Omental fat pad (tissue), 4 donors: ENCODE results near the gene SLC16A5. TPM values are rescaled to one million over a fixed set of nuclear protein-coding genes. Genes with fewer than 3 reads are reported as not detected.

Experiments
- ATAC-seq: fragments of 150-250 bp; one replicate; pipeline ENCODE4 v1.9.1; 2016; ENCODE audit warnings: mild to moderate bottlenecking, moderate library complexity; ENCODE audit not compliant: low FRiP score
- DNase-seq: peaks from one replicate; pipeline ENCODE4 v3.0.0-alpha.2; 2019; ENCODE audit warnings: low spot score
- total RNA-seq, 4 donors: library from RNA; depleted of rRNA; stranded (reverse); fragments of >200 nt; gene quantifications; one replicate each; pipeline ENCODE4 v1.1.0, GENCODE V29; 2016
- TF ChIP-seq, protein P1 (sequence below), 3 donors: fragments of 450-650 bp; IDR thresholded peaks; one replicate each; pipeline ENCODE4 v1.5.1; 2016 to 2017; ENCODE audit warnings: antibody characterized with exemption in 3 of 3, mild to moderate bottlenecking in 3 of 3, moderate library complexity in 2 of 3

SLC16A5 gene
- total RNA-seq, 4 donors from 2014 or later, result 12.0 to 22.7 (median 16.4) TPM

DNA sequence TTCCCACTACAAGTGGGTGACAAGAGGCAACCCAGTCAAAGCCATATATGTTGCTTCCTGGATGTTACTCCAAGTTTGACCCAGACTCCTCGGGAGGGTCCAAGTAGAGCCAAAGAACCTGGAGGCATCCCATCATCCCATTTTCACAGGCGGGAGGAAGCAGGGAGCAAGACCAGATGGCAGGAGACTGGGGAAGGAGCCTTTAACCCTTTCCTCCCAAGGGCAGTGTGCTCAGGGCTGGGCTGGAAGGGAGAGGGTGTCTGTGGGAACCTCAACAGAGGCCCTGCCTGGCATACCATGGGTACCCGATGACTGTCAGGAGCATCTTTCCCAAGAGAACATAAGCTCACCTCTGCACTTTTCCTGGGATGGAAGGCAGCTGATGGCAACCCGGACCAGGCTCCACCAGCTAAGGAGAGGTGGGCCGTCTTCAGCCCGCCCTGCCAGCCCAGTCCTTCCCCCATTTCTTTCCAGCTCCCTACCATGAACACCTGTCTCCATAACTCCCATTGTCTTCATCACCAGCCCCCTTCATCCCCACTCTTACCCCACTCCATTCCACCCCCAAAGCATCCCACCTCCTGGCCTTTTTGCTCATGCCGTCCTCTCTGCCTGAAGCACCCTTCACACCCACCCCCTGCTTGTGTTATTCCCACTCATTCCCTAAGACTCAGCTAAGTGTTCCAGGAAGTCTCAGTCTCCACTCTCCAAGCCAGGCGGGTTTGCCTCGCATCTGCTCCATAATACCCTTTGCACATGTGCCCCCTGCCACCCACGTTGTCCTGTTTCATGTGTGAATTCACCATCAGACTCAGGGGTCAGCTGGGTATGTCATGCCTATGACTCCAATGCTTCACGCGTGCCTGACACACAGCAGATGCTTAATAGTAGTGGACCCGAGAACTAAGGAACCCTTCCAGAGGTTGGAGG lies 5.9 kb upstream of the SLC16A5 start:
- TF ChIP-seq, protein P1, sequence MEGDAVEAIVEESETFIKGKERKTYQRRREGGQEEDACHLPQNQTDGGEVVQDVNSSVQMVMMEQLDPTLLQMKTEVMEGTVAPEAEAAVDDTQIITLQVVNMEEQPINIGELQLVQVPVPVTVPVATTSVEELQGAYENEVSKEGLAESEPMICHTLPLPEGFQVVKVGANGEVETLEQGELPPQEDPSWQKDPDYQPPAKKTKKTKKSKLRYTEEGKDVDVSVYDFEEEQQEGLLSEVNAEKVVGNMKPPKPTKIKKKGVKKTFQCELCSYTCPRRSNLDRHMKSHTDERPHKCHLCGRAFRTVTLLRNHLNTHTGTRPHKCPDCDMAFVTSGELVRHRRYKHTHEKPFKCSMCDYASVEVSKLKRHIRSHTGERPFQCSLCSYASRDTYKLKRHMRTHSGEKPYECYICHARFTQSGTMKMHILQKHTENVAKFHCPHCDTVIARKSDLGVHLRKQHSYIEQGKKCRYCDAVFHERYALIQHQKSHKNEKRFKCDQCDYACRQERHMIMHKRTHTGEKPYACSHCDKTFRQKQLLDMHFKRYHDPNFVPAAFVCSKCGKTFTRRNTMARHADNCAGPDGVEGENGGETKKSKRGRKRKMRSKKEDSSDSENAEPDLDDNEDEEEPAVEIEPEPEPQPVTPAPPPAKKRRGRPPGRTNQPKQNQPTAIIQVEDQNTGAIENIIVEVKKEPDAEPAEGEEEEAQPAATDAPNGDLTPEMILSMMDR (IDR thresholded peaks at IDR 0.05), result no peak
- DNase-seq (no peak), ATAC-seq (no peak)

DNA sequence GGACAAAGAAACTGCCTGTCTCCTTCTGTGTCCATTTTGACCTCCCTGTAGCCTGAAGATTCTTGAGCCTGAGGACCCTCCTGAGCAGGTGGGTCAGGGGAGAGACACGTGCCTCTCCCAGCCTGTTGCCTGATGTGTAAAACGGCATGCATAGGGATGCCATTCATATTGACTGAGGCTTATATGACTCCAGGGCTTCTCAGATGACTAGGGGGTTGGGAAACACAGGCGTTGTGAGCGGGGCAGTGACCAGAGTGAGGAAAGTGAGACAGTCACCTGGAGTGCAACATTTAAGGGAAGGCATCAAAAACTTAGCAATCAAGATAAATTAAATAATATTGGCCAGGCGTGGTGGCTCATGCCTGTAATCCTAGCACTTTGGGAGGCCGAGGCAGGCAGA lies 5.1 kb upstream of the SLC16A5 start:
- ATAC-seq (no peak), DNase-seq (no peak)
- TF ChIP-seq, protein P1 (IDR thresholded peaks at IDR 0.05), result no peak

DNA sequence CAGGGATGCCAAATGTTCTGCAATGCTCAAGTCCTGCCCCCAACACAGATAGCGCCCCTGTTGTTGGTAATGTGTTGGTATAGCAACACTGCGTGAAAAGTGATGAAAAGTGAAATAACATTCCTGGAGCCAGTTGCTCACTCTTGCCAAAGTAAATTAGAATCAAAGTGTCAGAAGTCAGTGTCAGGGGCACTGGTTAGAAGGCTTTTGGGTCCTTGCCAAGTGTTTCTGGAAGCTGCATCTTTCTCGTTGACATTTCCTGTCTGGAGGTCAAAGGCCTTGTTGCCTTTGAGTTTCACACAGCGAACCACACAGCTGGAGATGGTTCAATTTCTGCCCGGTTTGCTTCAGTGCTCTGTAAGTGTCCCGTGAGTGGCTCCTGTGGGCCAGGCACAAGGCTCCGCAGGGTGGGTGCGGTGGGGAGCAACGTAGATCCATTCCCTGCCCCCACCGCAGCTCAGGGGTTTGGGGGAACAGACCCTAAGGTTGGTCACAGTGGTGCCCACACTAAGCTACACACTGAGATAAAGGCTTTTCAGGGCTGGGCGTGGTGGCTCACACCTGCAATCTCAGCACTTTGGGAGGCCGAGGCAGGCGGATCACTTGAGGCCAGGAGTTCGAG lies 3.6 kb upstream of the SLC16A5 start:
- ATAC-seq, result no peak
- no peak for DNase-seq
- TF ChIP-seq, protein P1 (IDR thresholded peaks at IDR 0.05), result no peak

DNA sequence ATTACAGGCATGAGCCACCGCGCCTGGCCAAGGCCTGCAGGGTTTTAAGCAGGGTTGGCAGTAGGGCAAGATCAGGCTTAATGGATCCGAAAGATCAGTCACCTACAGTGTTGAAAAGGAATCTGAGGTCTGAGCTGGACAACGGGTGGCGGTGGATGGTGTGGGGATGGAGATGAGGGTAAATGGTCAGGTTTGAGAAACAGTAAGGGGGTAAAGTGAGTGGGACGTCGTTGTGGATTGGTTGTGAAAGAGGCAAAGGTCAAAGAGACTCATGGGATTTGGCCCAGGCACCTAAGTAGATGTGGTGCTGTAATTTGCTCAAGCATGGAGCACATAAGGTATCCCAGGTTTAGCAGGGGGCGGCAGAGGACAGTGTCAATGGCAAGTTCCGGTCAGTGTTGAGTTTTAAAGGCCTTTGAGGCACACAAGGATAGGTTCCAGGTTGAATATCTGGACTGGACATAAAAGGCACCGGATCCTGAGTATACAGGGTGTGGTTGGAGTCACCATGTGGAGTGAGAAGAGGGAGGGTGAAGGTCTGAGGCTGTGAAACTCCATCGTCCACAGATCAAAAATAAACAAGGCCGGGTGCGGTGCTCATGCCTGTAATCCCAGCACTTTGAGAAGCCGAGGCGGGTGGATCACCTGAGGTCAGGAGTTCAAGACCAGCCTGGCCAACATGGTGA lies 1.1 kb upstream of the SLC16A5 start:
- DNase-seq (no peak), ATAC-seq (no peak)
- TF ChIP-seq, protein P1 (IDR thresholded peaks at IDR 0.05), result no peak

DNA sequence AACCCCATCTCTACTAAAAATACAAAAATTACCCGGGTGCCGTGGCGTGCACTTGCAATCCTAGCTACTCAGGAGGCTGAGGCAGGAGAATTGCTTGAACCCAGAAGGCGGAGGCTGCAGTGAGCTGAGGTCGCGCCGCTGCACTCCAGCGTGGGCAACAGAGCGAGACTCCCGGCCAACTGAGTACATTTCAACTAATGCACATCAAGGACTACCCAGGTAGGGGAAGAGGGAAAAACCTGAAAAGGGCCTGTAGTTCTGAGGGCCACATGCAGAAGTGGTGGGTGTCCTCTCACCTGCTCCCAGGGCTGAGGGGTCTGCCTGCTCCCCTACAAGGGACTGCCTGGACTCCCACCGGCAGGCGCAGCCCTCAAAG lies 584 bp upstream of the SLC16A5 start:
- DNase-seq, result no peak
- TF ChIP-seq, protein P1 (IDR thresholded peaks at IDR 0.05), result no peak
- no peak for ATAC-seq

DNA sequence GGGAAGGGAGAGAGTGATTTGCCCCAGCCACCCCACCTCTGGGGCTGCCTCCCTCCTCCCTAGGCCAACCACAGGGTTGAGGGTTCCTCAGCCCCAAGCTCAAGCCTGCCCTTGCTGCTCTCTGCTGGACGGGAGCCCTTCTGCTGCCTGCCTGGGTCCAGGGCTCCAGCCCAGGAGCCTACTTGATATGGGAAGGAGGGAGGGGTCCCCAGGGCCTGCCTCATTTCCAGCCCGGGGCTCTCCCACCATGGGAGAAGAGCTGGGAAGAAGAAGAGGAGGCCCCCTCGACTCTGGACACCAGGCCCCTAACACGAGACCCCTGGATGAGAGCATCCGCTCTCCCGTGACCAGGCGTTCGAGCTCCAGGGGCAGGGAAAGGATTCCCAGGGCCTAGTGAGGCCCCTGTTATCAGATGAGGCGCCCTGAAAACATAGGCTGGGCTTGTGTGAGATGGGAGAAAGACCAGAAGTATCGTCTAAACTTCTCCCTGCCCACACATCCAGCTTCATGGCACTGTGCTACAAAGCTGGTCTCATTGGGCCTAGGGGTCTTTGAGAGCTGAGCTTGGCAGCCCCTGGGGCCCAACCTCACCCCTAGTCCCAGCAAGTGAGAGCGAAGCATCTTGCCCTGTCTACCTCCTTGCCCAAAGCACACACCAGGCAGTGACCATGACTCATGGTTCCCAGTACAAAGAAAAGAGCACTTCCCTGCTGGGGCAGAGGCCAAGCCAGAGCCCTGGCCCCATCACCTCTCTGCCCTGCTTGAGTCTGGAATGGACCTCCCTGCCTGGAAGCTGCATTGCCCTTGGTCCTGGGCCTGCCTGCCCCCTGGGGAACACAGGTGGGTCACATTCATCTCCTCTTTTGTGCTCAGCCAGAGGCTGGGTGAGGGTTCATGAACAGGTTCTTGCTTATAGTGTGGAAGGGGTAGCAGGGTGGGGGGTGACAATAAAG lies 987 bp downstream of the SLC16A5 start:
- ATAC-seq, result peak; percentile 61
- TF ChIP-seq, protein P1 (IDR thresholded peaks at IDR 0.05), result no peak
- no peak for DNase-seq
